Measurements from ENCODE around the gene AKR1C1. TPM values are rescaled to one million over a fixed set of nuclear protein-coding genes. Genes with fewer than 3 reads are reported as not detected.
A peak's percentile ranks its signal among the peaks of the same experiment; 100 is the strongest.
"Not testable (repeated sequence)": the region's sequence is repeated elsewhere in the genome, so short reads cannot be mapped to it uniquely, and the experiment has no call there.

Gene AKR1C1
- total RNA-seq, 2 donors from 2014 or later: 91.5 to 160 TPM

GRCh38 chr10:4945766-4946717 is 17.2 kb upstream of the AKR1C1 start:
- Histone ChIP-seq H3K4me1 (ENCODE audit: control insufficient read depth in 1 of 2, low read depth in 2 of 2) (peaks cover 34 to 83% of the 10 kb centered on the region in 2 donors), H3K27ac (peak overlapping the region; percentile 79 to 93), H3K4me3 (no peak overlapping the region), H3K27me3 (replicated peaks; ENCODE audit: insufficient read depth) (no peaks in the 10 kb centered on the region), H3K36me3 (no peaks in the 10 kb centered on the region), H3K9me3 (no peaks in the 10 kb centered on the region)
- no peak for TF ChIP-seq CTCF (IDR thresholded peaks at IDR 0.05)
- no peak for ATAC-seq (ENCODE audit: insufficient number of reproducible peaks, low FRiP score, low read depth)
- no peak for DNase-seq (ENCODE audit: low spot score)

- TF ChIP-seq CTCF (IDR thresholded peaks at IDR 0.05): no peak
- H3K27ac ChIP-seq: peak overlapping the region; percentile 79 to 93
Measured at GRCh38 chr10:4947039-4947634, 16.1 kb upstream of the AKR1C1 start.

GRCh38 chr10:4947635-4948596 is 15.3 kb upstream of the AKR1C1 start:
- peak; percentile 88 for ATAC-seq (ENCODE audit: insufficient number of reproducible peaks, low FRiP score, low read depth)

More at GRCh38 chr10:4947039-4947634, 16.1 kb upstream of the AKR1C1 start:
- Histone ChIP-seq H3K9me3 (no peaks in the 10 kb centered on the region), H3K4me1 (ENCODE audit: control insufficient read depth in 1 of 2, low read depth in 2 of 2) (peaks cover 30 to 83% of the 10 kb centered on the region in 2 donors), H3K27me3 (replicated peaks; ENCODE audit: insufficient read depth) (no peaks in the 10 kb centered on the region), H3K4me3 (peak overlapping the region; percentile 42), H3K36me3 (no peaks in the 10 kb centered on the region)
- DNase-seq (ENCODE audit: low spot score) (no peak), ATAC-seq (ENCODE audit: insufficient number of reproducible peaks, low FRiP score, low read depth) (no peak)

DNA sequence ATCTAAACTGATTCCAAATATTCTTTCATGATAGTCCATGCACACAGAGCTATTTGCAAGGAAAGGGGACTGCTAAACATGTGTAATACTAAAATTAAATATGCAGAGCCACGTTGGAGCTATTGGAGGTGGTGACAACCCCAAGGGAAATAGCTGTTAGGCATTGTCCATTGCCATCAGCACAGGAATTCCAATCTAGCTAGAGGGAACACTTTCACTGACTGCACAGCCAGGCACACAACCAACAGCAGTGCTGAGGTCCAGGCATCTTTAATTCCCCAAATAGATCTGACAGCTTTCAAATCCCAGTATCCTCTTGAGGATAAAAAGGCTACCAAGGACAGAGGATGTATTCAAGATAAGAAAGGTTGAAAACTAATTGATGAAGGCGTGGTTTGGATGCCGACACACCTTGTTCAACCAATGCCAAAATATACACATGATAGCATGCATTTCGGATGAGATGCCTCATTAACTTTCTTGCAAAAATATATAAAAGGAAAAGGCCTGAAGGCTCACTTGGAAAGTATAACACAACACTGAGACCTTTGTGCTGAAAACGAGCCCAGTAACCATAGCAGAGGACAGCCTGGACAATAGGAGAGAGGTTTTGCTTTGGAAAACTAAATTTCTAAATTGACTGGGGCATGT is 11.6 kb upstream of the AKR1C1 start:
- Histone ChIP-seq H3K4me1 (ENCODE audit: control insufficient read depth in 1 of 2, low read depth in 2 of 2) (peaks cover 13 to 42% of the 10 kb centered on the region in 2 donors), H3K27ac (peak overlapping the region; percentile 6 to 30)
- DNase-seq (ENCODE audit: low spot score); H3K27me3 ChIP-seq (replicated peaks; ENCODE audit: insufficient read depth); ATAC-seq (ENCODE audit: insufficient number of reproducible peaks, low FRiP score, low read depth); H3K36me3 ChIP-seq; H3K9me3 ChIP-seq; H3K4me3 ChIP-seq: not testable (repeated sequence)

More at GRCh38 chr10:4947635-4948596, 15.3 kb upstream of the AKR1C1 start:
- H3K9me3 ChIP-seq: no peaks in the 10 kb centered on the region
- no peak for TF ChIP-seq CTCF (IDR thresholded peaks at IDR 0.05)
- H3K4me3 ChIP-seq: peak overlapping the region; percentile 42
- H3K27me3 ChIP-seq (replicated peaks; ENCODE audit: insufficient read depth): no peaks in the 10 kb centered on the region
- peak overlapping the region; percentile 79 to 93 for H3K27ac ChIP-seq
- no peak for DNase-seq (ENCODE audit: low spot score)
- no peaks in the 10 kb centered on the region for H3K36me3 ChIP-seq
- peaks cover 25 to 78% of the 10 kb centered on the region in 2 donors for H3K4me1 ChIP-seq (ENCODE audit: control insufficient read depth in 1 of 2, low read depth in 2 of 2)

DNA sequence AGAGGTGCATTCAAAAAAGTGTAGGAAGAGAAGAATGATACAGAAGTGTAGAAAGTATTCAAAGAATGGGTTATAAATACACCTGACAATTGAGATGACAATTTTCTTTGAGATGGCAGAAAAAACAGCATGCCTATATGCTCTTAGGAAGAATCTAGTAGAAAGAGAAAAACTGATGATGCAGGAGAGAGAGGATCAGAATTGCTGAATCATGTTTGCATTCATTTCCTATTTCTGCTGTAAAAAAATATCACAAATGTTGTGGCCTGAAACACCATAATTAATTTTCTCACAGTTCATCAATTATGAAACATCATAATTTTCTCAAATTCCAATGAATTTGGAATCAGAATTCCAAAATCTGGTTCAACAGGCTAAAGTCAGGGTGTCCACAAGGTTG is 9.8 kb upstream of the AKR1C1 start:
- Histone ChIP-seq H3K4me1 (ENCODE audit: control insufficient read depth in 1 of 2, low read depth in 2 of 2) (peaks cover 9 to 24% of the 10 kb centered on the region in 2 donors), H3K9me3 (no peaks in the 10 kb centered on the region), H3K27me3 (replicated peaks; ENCODE audit: insufficient read depth) (no peaks in the 10 kb centered on the region), H3K27ac (no peak overlapping the region), H3K4me3 (no peak overlapping the region), H3K36me3 (no peaks in the 10 kb centered on the region)
- DNase-seq (ENCODE audit: low spot score): no peak
- ATAC-seq (ENCODE audit: insufficient number of reproducible peaks, low FRiP score, low read depth): no peak
- TF ChIP-seq CTCF (IDR thresholded peaks at IDR 0.05): no peak

GRCh38 chr10:4956088-4956487 is 7.1 kb upstream of the AKR1C1 start:
- not testable (repeated sequence) for ATAC-seq (ENCODE audit: insufficient number of reproducible peaks, low FRiP score, low read depth); H3K27ac ChIP-seq; H3K4me3 ChIP-seq; DNase-seq (ENCODE audit: low spot score); H3K27me3 ChIP-seq (replicated peaks; ENCODE audit: insufficient read depth); H3K9me3 ChIP-seq; H3K36me3 ChIP-seq
- peaks cover 3 to 14% of the 10 kb centered on the region in 2 donors for H3K4me1 ChIP-seq (ENCODE audit: control insufficient read depth in 1 of 2, low read depth in 2 of 2)

DNA sequence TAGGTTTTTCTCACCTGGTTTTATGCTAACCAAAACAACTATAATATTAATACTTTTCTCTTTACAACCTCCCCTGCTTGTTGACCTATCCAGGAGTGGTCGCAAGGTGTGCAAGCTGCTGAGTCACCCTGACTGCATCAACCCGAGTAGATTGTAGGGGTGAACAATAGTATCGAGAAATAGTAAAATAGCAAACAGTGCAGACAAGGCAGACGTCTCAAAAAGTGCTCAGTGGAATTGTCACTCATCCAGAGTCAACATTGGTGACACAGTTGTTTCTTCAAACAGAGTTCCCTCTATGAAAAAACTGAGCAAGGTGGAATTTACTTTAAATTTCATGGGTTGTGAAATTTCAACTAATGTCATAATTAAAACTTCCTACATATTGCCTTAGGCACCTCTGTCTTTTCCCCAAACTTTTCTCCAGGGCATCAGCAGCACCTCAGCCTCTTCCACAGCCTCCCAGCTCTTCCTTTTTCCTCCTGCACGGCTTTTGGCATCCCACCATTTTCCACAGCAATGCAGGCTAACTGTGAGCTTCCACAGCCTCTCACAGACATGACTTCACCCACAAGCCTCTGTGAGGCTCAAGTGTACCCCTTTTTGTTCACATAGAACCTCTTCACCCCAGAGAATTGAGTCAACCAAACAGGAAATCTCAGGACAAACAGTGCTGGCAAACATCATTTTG is 6.1 kb upstream of the AKR1C1 start:
- H3K4me1 ChIP-seq (ENCODE audit: control insufficient read depth in 1 of 2, low read depth in 2 of 2); DNase-seq (ENCODE audit: low spot score); H3K36me3 ChIP-seq; H3K27ac ChIP-seq; H3K4me3 ChIP-seq; H3K27me3 ChIP-seq (replicated peaks; ENCODE audit: insufficient read depth); H3K9me3 ChIP-seq; ATAC-seq (ENCODE audit: insufficient number of reproducible peaks, low FRiP score, low read depth): not testable (repeated sequence)

All from thoracic aorta (tissue), 2 donors.